HG03196 (cell line): ENCODE results near the gene GUCA1A.
"Not testable (repeated sequence)": the region's sequence is repeated elsewhere in the genome, so short reads cannot be mapped to it uniquely, and the experiment has no call there.

Experiments used
- ATAC-seq: cut with Tn5 transposase; IDR thresholded peaks from one replicate; pipeline ENCODE4 v1.9.1; 2021; ENCODE audit not compliant: unreplicated experiment

GUCA1A gene

GRCh38 chr6:42171813-42172581 is 1.2 kb upstream of the GUCA1A start:
- ATAC-seq: no peak

- ATAC-seq: no peak
Observed at GRCh38 chr6:42175860-42176259, 2.7 kb downstream of the GUCA1A start.

DNA sequence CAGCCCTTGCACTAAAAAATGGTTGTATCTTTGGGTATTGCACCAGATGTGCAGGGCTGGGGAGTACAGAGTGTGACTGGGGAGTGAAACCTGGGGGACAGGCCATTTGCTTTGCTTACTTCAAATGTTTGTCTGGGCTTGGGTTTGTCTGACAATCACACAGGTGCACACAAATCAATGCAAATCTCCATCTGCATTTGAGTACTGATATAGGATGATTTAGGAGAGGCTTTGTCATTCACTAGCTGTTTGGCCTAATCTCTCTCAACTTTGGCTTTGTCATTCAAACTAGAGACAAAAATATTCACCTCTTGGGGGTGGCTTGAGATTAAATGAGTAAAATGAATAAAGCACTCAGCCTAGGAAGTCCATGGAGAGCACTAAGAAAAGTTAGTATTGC is 3.8 kb downstream of the GUCA1A start:
- ATAC-seq: no peak

DNA sequence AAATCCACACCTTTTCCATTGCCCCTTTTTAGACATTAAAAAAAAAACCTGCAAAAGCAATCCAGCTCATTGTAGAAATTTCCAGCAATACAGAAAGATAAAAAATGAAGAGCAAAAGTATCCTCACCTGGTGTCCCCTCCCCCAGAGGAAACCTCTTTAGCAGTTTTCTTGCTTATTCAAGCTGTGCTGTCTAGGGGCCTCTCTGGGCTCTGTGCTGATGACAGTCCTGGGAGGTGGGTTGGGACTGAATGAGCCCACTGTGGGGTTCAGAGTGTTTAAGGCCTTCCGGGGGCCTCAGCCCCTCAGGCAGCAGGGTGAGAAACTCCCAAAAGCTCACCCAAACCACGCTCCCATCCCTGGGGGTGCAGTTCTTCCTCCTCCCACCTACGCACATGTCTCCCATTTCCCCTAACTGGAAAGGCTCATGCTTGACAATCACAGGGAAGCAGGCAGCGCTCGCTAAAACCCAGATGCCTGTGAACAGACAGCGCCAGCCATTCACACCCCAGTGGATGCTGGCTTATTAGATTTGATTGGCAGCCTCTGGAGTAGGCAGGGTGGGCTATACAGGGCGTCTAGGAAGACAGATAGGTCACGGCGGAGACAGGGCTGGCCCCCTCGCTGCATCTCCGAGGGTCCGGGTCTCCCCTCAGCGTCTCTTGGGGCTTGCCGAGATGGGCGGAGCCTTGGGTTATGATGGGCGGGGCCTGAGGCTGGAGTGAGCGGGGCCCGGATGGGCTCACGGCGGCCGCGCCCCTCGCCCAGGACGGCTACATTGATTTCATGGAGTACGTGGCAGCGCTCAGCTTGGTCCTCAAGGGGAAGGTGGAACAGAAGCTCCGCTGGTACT is 4.6 kb downstream of the GUCA1A start:
- no peak for ATAC-seq

DNA sequence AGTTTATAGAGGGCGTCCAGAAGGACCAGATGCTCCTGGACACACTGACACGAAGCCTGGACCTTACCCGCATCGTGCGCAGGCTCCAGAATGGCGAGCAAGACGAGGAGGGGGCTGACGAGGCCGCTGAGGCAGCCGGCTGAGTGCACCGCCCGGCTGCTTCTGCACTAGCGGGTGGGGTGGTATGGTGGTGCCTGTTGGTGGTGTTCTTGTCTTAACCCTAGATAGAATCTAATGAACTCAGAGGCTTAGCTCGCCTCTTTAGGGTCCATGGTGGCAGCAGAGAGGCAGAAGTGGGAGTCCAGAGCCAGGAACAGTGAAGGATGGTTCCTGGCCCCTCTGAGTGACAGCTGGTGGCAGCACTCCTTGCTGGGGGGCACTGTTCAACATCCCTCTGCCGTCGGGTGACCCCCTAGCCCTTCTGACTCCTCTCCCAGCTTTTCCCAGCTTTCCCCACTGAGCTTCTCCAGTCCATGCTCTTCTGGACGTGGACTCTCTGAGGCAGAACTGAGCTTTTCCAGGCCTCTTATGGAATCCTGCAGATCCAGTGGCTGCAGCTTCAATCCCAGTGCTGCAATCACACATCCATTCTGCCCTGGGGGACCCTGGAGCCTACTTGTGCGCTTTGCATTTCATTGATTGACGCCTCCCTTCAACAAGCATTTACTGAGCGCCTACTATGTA is 6.2 kb downstream of the GUCA1A start:
- no peak for ATAC-seq

GRCh38 chr6:42179945-42180313 is 6.8 kb downstream of the GUCA1A start:
- no peak for ATAC-seq

DNA sequence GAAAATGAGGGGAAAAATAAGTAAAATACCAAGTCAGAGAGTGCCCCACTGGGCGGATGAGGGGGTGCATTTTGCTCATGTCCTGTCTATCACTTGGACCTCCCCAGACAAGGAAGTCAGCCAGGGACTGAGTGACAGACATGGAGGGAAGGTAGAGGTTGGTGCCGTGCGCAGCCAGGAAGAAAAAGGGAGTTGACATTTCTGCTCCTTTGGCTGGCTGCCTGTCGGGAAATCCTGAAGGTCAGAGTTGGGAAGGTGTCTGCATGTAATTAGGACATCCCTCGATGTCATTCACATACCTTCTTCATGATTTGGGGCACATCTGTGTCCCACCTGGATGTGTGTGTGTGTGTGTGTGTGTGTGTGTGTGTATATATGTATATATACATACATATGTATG is 8.9 kb downstream of the GUCA1A start:
- ATAC-seq: no peak

DNA sequence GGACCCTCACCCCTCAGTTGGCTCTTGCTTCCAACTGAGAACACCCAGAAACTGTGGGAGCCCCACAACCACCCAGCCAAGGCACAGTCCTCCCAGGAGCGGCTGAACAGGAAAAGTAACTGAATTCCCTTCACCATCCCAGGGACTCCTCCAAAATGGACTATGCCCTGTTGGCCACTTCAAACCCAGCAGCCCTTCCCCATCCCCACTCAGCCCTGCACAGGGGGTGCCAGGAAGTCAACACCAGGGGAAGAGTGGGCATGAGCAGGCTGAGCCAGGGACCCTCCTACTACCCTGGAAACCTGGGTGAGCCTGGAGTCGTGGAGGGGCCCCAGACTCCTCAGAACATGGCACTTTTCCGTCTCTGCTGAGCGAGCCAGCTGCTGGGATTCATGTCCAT is 11.3 kb downstream of the GUCA1A start:
- ATAC-seq: no peak

- no peak for ATAC-seq
Observed at GRCh38 chr6:42185597-42185996, 12.4 kb downstream of the GUCA1A start.

- no peak for ATAC-seq
Observed at GRCh38 chr6:42188406-42188805, 15.2 kb downstream of the GUCA1A start.

DNA sequence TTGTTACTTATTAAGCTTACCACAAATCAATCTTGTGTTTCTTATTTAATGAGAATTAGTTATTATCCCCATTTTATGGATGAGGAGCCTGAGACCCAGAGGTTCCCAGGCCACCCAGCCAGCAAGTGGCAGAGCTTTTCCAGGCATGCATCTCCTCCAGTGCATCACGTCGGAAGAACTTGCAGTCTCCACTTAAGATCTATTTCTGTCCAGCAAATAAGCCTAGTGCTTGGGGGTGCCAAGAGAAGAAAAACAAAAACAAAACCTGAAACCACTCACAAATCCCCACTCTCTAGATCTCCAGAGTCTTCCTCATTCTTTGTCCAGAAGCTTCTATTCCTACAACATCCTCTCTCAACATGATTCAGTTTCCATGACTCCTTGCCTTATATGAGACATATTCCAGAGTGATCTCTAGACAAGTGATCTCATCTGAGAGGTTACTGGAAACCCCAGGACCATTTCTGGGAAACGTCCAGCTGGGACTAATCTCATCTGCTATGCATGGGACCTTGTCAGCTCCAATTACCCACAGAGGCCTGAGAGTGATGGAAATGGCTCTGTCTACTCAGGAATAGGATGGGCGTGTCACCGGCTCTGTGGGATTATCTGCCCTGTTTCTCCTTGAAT is 17.5 kb downstream of the GUCA1A start:
- no peak for ATAC-seq

DNA sequence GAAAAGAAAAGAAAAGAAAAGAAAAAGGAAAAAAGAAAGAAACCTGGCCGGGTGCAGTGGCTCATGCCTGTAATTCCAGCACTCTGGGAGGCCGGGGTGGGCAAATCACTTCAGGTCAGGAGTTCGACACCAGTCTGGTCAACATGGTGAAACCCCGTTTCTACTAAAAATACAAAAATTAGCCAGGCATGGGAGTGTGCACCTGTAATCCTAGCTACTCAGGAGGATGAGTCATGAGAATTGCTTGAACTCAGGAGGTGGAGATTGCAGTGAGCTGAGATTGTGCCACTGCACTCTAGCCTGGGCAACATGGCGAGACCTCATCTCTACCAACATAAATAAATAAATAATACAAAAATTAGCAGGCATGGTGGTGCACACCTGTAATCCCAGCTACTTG is 19.2 kb downstream of the GUCA1A start:
- ATAC-seq: not testable (repeated sequence)

GRCh38 chr6:42193491-42193894 is 20.3 kb downstream of the GUCA1A start:
- no peak for ATAC-seq

DNA sequence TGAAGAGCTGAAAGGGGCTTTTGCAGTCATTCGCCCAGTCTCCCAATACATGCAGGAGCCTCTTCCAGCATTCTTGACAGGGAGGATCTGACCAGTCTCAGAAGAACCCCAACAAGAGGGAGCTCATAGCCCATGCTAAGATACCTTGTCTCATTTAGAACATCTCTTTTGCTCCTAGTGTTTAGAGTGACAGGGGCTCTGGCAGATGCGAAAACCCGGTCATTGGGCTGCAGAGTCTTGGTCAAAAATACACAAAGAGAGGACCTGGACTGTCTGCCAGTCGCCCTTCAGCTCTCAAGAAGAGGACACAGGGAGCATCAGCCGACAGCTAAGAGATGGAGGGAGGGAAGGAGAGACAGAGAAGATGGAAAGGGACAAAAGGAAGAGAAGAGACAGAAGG is 20.9 kb downstream of the GUCA1A start:
- no peak for ATAC-seq

DNA sequence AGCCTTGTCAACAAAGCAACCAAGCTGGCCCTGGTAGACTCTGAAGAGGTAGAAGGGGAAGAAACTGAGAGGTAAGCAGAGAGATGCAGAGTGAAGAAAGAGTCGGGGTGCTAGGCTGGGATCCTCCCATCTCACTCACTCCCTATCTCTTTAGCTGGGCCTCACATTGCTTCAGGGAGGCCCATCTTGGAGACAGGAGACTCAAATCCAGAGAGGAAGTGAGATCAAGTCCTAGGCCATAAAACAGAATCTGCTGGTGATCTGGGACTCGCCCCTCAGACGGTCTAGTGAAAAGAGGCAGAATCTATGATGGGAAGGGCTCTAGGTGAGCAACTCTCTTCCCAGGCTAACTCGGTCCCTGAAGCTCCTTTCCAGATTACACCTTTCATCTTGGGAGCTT is 22.3 kb downstream of the GUCA1A start:
- no peak for ATAC-seq

- no peak for ATAC-seq
Observed at GRCh38 chr6:42197555-42198362, 24.6 kb downstream of the GUCA1A start.

GRCh38 chr6:42199106-42199981 is 26.2 kb downstream of the GUCA1A start:
- ATAC-seq: no peak

DNA sequence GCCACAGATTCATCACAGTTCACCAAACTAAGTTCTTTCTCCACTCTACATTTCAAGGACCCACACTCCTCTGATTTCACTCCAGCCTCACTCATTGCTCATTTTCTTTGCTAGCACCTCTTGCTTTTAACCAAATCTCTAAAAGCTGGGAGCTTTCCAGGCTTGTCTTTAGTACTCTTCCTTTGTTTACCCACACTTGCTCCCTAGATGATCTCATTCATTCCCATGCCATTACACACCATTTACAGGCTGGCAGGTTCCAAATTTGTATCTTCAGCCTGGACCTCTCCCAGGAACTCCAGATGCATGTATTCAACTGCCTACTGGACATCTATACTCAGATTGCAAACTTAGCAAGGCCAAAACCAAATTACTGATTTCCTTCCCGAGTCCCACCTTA is 26.9 kb downstream of the GUCA1A start:
- no peak for ATAC-seq

DNA sequence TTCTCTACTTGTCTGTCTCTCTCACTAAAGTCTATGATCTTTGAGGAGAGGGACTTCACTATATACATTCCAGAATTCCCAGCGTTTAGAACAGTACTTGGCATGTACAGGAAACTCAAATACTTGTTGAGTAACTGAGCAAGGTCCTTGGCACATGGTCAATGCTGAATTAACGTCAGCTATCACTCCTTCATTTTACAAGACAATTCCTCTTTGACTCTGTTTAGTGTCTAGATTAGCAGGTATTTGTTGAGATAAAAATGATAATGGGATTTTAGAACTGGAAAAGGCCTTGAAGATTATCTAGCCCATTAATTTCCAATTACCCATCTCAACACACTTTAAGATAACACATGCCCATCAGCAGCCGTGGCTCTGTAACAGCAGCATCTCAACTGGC is 28.2 kb downstream of the GUCA1A start:
- ATAC-seq: no peak
